Measurements from ENCODE around the gene ZFYVE28. TPM values are rescaled to one million over a fixed set of nuclear protein-coding genes. Genes with fewer than 3 reads are reported as not detected.

The ZFYVE28 gene
- total and polyA plus RNA-seq, 12 donors, result 4.3 to 24.6 (median 16.0) TPM

GRCh38 chr4:2419814-2420213 lies 1.4 kb upstream of the ZFYVE28 start:
- peak; percentile 48 to 91 (median 80) for DNase-seq
- Histone ChIP-seq H3K9me3 (replicated peaks in 1 of 3) (no peaks in the 10 kb centered on the region), H3K27ac (peak overlapping the region in 2 of 5 donors; percentile 25 to 63), H3K4me3 (peak overlapping the region in 1 of 4 donors; percentile 86), H3K27me3 (no peaks in the 10 kb centered on the region), H3K36me3 (replicated peaks in 1 of 2) (no peaks in the 10 kb centered on the region), H3K4me1 (replicated peaks in 1 of 2) (peaks cover 11 to 14% of the 10 kb centered on the region in 2 donors)
- TF ChIP-seq CTCF (IDR thresholded peaks at IDR 0.05) (no peak), POLR2A (IDR thresholded peaks at IDR 0.05) (no peak)
- 23 to 33% (median 29%) methylated on average over 9 of the region's 9 CpGs for WGBS, 4 donors
- intact Hi-C loops (cut with DNase I), result no loop called here

DNA sequence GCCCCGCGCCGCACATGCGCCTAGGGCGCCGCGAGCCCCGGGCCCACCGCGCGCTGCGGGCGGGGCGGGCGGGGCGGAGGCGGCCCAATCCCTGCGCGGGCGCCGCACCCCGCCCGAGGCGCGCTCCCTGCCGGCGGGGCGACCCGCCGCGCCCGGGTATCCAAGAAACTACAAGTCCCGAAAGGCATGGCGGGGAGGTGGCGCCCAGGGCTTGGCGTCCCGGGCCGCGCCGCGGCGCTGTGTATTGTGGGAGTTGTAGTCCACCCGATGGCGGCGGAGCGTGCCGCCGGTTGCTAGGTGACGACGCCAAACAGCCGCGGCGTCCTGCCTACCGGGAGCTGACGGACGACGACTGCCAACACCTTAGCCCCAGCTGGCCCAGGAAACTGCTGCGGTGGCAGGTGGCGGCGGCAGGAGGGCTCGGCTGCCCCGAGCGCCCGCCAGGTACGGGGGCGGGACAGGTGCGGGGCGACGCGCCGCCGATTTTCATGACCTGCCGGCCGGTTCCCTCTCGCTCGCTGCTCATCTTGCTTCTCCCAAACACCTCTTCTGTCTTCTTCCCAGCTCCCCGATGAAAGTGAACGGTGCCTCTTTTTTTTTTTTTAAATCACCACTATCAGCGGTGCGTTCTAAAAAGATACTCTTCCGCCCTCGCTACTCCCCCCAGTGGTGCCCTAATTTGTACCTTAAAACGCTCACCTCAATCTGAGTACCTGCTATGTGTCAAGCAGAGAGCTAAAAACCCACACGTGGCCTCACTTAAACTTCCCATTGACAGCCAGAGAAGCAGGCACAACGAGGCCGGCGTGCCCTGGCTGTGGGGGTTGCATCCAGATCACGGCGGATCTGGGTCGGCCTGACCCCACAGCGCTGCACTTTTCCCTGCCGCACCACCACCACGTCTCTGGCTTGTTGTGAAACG lies 466 bp upstream of the ZFYVE28 start, which contains the start of gene CFAP99:
TSS of gene CFAP99 (plus strand) at position 306 of the 922 bp plus-strand sequence.
- Histone ChIP-seq H3K27me3 (no peaks in the 10 kb centered on the region), H3K9me3 (replicated peaks in 1 of 3) (no peaks in the 10 kb centered on the region), H3K27ac (peak within 1 kb of the TSS in 2 of 5 donors; percentile 68 to 72), H3K4me3 (peak within 1 kb of the TSS in 2 of 4 donors; percentile 44 to 86), H3K36me3 (replicated peaks in 1 of 2) (no peaks in the 10 kb centered on the region), H3K4me1 (replicated peaks in 1 of 2) (peaks cover 11 to 19% of the 10 kb centered on the region in 2 donors)
- intact Hi-C loops (cut with DNase I), result no loop called here
- WGBS, 4 donors, result 1 to 3% (median 1%) methylated on average over 30 to 94 of the region's 94 CpGs
- DNase-seq, result peak; percentile 97 to 99 (median 98)
- peak in 2 of 6 experiments; percentile 11 to 14 for TF ChIP-seq CTCF (IDR thresholded peaks at IDR 0.05)
- no peak for TF ChIP-seq POLR2A (IDR thresholded peaks at IDR 0.05)

DNA sequence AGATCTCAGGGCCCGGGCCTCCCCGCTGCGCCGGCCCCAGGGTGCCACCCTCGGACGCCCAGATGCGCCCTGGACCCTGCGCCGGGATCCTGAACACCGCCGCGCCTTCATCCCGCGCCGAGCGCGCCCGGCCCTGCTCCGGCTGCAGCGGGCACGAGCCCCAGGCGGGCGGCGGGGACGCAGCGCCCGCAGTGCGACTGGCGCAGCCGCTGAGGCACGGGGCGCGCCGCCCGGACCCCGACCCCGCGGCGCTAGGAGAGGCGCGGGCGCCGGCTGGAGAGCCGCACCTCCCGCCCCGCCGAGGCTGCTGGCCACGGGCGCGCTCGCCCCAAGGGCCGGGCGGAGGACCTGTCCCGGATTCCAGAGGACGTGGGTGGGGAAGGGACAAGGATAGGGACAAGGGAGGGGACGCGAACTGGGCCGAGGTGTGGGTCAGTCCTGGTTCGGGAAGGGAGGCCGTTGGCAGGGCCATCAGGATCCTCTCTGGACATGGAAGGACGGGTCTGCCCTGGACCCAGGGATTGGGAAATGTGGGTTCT lies 1.1 kb downstream of the ZFYVE28 start:
- Histone ChIP-seq H3K27ac (peak overlapping the region in 3 of 5 donors; percentile 35 to 72 (median 68)), H3K36me3 (replicated peaks in 1 of 2) (no peaks in the 10 kb centered on the region), H3K9me3 (replicated peaks in 1 of 3) (no peaks in the 10 kb centered on the region), H3K4me3 (peak overlapping the region in 2 of 4 donors; percentile 30 to 86), H3K4me1 (replicated peaks in 1 of 2) (peaks cover 25 to 35% of the 10 kb centered on the region in 2 donors), H3K27me3 (no peaks in the 10 kb centered on the region)
- 0 to 1% (median 0%) methylated on average over 6 to 61 of the region's 61 CpGs for WGBS, 4 donors
- no peak for DNase-seq
- TF ChIP-seq POLR2A (IDR thresholded peaks at IDR 0.05), result no peak
- intact Hi-C loops (cut with DNase I), result no loop called here

- peak overlapping the region in 3 of 5 donors; percentile 35 to 72 (median 68) for H3K27ac ChIP-seq
Measured at GRCh38 chr4:2416564-2417225, 1.8 kb downstream of the ZFYVE28 start.

More at GRCh38 chr4:2416564-2417225, 1.8 kb downstream of the ZFYVE28 start:
- TF ChIP-seq CTCF (IDR thresholded peaks at IDR 0.05), result no peak
- TF ChIP-seq POLR2A (IDR thresholded peaks at IDR 0.05), result no peak
- Histone ChIP-seq H3K9me3 (replicated peaks in 1 of 3) (no peaks in the 10 kb centered on the region), H3K4me1 (replicated peaks in 1 of 2) (peaks cover 25 to 41% of the 10 kb centered on the region in 2 donors), H3K4me3 (peak overlapping the region in 1 of 4 donors; percentile 86), H3K36me3 (replicated peaks in 1 of 2) (no peaks in the 10 kb centered on the region), H3K27me3 (no peaks in the 10 kb centered on the region)
- 8 to 26% (median 22%) methylated on average over 18 to 55 of the region's 55 CpGs for WGBS, 4 donors
- peak in 5 of 7 donors; percentile 46 to 66 (median 52) for DNase-seq
- intact Hi-C loops (cut with DNase I), result no loop called here

Measured in adrenal gland (tissue), 12 donors.